Endothelial cell (in vitro differentiated cells): ENCODE data around the gene SLC25A20. TPM values are rescaled to one million over a fixed set of nuclear protein-coding genes. Genes with fewer than 3 reads are reported as not detected.

ENCODE experiments used
- DNase-seq: peaks from one replicate; pipeline ENCODE4 v3.0.0; 2021; ENCODE audit warnings: low spot score
- H3K27ac Mint-ChIP-seq: one replicate; pipeline ENCODE4 v1.8.0; 2021; ENCODE audit warnings: mixed read lengths, inconsistent platforms; ENCODE audit not compliant: unreplicated experiment
- H3K27me3 Mint-ChIP-seq: one replicate; pipeline ENCODE4 v1.8.0; 2021; ENCODE audit warnings: mild to moderate bottlenecking, moderate library complexity, mixed read lengths, inconsistent platforms; ENCODE audit not compliant: unreplicated experiment
- H3K36me3 Mint-ChIP-seq: one replicate; pipeline ENCODE4 v1.8.0; 2021; ENCODE audit warnings: mild to moderate bottlenecking, low read depth, mixed read lengths, inconsistent platforms; ENCODE audit not compliant: unreplicated experiment
- H3K4me1 Mint-ChIP-seq: one replicate; pipeline ENCODE4 v1.8.0; 2021; ENCODE audit warnings: mild to moderate bottlenecking, mixed read lengths, inconsistent platforms; ENCODE audit not compliant: unreplicated experiment
- H3K4me3 Mint-ChIP-seq: one replicate; pipeline ENCODE4 v1.8.0; 2021; ENCODE audit warnings: mild to moderate bottlenecking, mixed read lengths, inconsistent platforms; ENCODE audit not compliant: unreplicated experiment
- H3K9me3 Mint-ChIP-seq: one replicate; pipeline ENCODE4 v1.8.0; 2021; ENCODE audit warnings: mixed read lengths, inconsistent platforms; ENCODE audit not compliant: unreplicated experiment
- CTCF ChIP-seq: fragments of 200-600 bp; sonication (generic); IDR thresholded peaks from one replicate; pipeline ENCODE4 v1.5.0; 2021; ENCODE audit warnings: antibody characterized with exemption; ENCODE audit not compliant: unreplicated experiment
- long read RNA-seq: library from polyadenylated mRNA; unstranded; transcript quantifications from one replicate; pipeline ENCODE4 v2.0.0, GENCODE V29; 2020; ENCODE audit not compliant: unreplicated experiment
- total RNA-seq: library from RNA; stranded (reverse); fragmentation: NEBNext Ultra II Directional; extraction: Animal tissue kit (Norgen Biotek cat#: 25700); gene quantifications from one replicate; pipeline ENCODE4 v1.2.1, GENCODE V29; 2021; ENCODE audit not compliant: unreplicated experiment

The SLC25A20 gene
- 3.6 TPM for total RNA-seq
- long read RNA-seq, partial matches to known transcripts, result 0 of 3 reads
- long read RNA-seq, other reads (novel, unspliced or antisense), result 1 of 3 reads

- Mint-ChIP-seq H3K4me3 (peak within 1 kb of the TSS; percentile 89), H3K36me3 (no peaks in the 10 kb centered on the region), H3K4me1 (peaks cover 12% of the 10 kb centered on the region), H3K9me3 (no peaks in the 10 kb centered on the region), H3K27ac (peak within 1 kb of the TSS; percentile 53), H3K27me3 (peaks cover 4% of the 10 kb centered on the region)
- DNase-seq, result peak; percentile 78
- no peak for TF ChIP-seq CTCF
Measured at GRCh38 chr3:48898383-48899234, at the start of gene SLC25A20. Gene SLC25A20, minus strand, starts transcription at chr3:48898882. Its CDS starts 88 bp downstream, at chr3:48898794.

- no peak overlapping the region for H3K4me3 Mint-ChIP-seq
- H3K4me1 Mint-ChIP-seq, result no peaks in the 10 kb centered on the region
- DNase-seq, result no peak
- TF ChIP-seq CTCF, result no peak
- peaks cover 6% of the 10 kb centered on the region for H3K36me3 Mint-ChIP-seq
- H3K27ac Mint-ChIP-seq, result no peak overlapping the region
- no peaks in the 10 kb centered on the region for H3K9me3 Mint-ChIP-seq
- H3K27me3 Mint-ChIP-seq, result no peaks in the 10 kb centered on the region
Measured at GRCh38 chr3:48945891-48946549, 47.3 kb upstream of the SLC25A20 start.

- Mint-ChIP-seq H3K27me3 (no peaks in the 10 kb centered on the region), H3K4me1 (no peaks in the 10 kb centered on the region), H3K9me3 (no peaks in the 10 kb centered on the region), H3K36me3 (peaks cover 6% of the 10 kb centered on the region), H3K4me3 (no peak overlapping the region), H3K27ac (no peak overlapping the region)
- DNase-seq, result no peak
- no peak for TF ChIP-seq CTCF
Measured at GRCh38 chr3:48945432-48945831, 46.8 kb upstream of the SLC25A20 start.

GRCh38 chr3:48938689-48939088 is 40.0 kb upstream of the SLC25A20 start:
- no peaks in the 10 kb centered on the region for H3K4me1 Mint-ChIP-seq

More at GRCh38 chr3:48938689-48939088, 40.0 kb upstream of the SLC25A20 start:
- no peaks in the 10 kb centered on the region for H3K27me3 Mint-ChIP-seq
- H3K9me3 Mint-ChIP-seq, result no peaks in the 10 kb centered on the region
- H3K36me3 Mint-ChIP-seq, result peaks cover 20% of the 10 kb centered on the region
- TF ChIP-seq CTCF, result no peak
- H3K4me3 Mint-ChIP-seq, result no peak overlapping the region
- DNase-seq, result no peak
- no peak overlapping the region for H3K27ac Mint-ChIP-seq
